ENCODE data around the gene PSMA5.
A peak's percentile ranks its signal among the peaks of the same experiment; 100 is the strongest.

- TF ChIP-seq CTCF (IDR thresholded peaks at IDR 0.05) (no peak), POLR2AphosphoS5 (IDR thresholded peaks at IDR 0.05) (peak in 1 of 2 donors; percentile 33), POLR2A (IDR thresholded peaks at IDR 0.05) (no peak), EP300 (IDR thresholded peaks at IDR 0.05) (peak in 1 of 4 donors; percentile 49)
These were observed 75.6 kb downstream of the PSMA5 start for GRCh38 chr1:109350655-109351054.

All from upper lobe of left lung (tissue), 4 donors.